Endothelial cell of coronary artery (primary cell): Measurements from ENCODE around the gene SPEM1. TPM values are rescaled to one million over a fixed set of nuclear protein-coding genes. Genes with fewer than 3 reads are reported as not detected.

Experiments
- total RNA-seq: library from RNA; depleted of rRNA; stranded (reverse); fragments of >200 nt; gene quantifications from 2 replicates; pipeline ENCODE4 v1.2.3, GENCODE V29; 2014

The SPEM1 gene
- total RNA-seq: not detected in 2 replicates

GRCh38 chr17:7419819-7420610 is at the start of gene SPEM1:
SPEM1 (plus strand) TSS chr17:7420324; CDS start chr17:7420385, 61 bp downstream.

GRCh38 chr17:7380855-7381683 is 39.1 kb upstream of the SPEM1 start, which contains the start of gene TNK1:
TNK1 (plus strand) TSS chr17:7381089; CDS start chr17:7382927, 1,838 bp downstream.

GRCh38 chr17:7394452-7395191 is 25.5 kb upstream of the SPEM1 start, which contains the start of gene PLSCR3:
PLSCR3 (minus strand) TSS chr17:7394525; CDS start chr17:7394110, 415 bp downstream.

GRCh38 chr17:7403977-7404736 is 16.0 kb upstream of the SPEM1 start, which contains the start of gene TMEM256:
TMEM256 (minus strand) TSS chr17:7404097; CDS start chr17:7404084, 13 bp downstream.

GRCh38 chr17:7407485-7408251 is 12.5 kb upstream of the SPEM1 start, which contains the start of gene NLGN2:
NLGN2 (plus strand) TSS chr17:7407845; CDS start chr17:7408256, 411 bp downstream.

DNA sequence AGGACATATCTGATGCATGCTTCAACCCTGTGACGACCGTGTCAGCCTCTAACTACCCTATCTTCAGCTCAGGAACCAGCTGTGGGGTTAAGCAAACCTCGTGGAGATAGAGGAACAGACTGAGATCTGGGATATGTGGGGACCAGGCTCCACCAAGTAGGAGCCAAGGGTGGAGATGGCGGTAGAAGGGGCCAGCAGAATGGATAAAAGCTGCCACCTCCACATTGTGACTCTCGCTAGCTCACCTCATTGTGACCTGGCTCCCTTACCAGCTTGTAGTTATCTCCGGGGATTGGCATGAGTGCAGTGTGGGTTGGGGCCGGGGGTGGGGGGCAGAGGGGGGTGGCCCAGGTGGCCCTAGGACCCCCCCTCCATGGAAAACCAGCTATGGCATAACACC is 5.2 kb downstream of the SPEM1 start, which contains the start of gene SPEM2:
TSS of gene SPEM2 (plus strand) at position 301 of the 400 bp plus-strand sequence. CDS start at position 374, 73 bp downstream.

GRCh38 chr17:7428557-7428956 is 8.4 kb downstream of the SPEM1 start, which contains the start of gene SPEM3:
SPEM3 (plus strand) TSS chr17:7428857; CDS start chr17:7428903, 46 bp downstream.

DNA sequence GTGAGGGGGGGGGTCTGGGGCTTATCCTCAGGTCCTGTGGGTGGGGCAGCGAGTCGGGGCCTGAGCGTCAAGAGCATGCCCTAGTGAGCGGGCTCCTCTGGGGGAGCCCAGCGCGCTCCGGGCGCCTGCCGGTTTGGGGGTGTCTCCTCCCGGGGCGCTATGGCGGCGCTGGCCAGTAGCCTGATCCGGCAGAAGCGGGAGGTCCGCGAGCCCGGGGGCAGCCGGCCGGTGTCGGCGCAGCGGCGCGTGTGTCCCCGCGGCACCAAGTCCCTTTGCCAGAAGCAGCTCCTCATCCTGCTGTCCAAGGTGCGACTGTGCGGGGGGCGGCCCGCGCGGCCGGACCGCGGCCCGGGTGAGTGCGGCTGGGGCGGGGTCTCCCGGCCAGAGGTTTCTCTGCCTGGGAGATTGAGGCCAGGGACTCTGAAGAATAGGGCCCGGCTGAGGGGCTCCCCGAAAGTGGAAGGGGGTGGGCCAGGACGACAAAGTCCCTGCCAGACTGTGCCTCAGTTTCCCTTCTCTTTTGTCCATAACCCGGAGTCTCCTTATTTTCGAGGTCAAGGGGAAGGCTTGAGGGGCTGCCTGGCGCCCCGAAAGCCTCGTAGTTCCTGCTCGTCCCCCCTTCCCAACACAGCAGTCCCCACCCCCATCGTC is 19.5 kb downstream of the SPEM1 start, which contains the start of gene FGF11:
TSS of gene FGF11 (plus strand) at position 51 of the 651 bp plus-strand sequence. CDS start at position 160, 109 bp downstream.

DNA sequence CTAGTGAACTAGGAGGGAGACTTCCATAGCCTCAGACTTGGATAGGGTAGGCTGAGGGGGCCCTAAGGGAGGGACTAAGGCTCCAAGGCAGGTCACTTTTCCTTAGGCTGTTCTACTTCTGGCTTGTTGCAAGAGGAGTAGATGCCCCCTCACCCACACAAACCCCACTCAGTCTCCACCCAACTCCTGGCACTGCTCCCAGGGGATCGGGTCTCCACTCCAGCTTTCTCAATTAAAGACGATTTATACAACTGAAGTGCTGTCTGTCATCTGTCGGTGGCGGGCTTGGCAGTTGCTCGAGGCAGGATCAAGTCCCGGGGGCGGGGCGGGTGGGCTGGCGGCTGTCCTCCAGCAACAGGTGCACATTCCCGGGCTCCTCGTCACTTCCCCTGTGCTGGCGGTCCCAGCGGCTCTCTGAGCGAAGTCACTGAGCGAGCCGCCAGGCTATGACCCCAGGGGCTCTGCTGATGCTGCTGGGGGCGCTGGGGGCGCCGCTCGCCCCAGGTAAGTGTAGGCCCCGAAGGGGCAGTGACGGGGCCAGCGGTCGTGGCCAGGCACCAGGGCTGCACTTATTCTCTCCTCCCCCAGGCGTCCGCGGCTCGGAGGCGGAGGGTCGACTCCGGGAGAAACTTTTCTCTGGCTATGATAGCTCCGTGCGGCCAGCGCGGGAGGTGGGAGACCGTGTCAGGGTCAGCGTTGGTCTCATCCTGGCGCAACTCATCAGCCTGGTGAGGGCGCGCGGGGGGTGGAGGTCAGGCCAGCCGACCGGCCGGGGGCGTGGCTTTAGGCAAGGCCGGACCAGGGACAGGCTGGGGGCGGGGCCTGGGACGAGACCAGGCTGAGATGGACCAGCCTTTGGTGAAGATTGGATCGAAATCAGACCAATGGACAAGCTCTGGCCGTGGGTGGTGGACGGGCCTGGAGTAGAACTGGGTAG is 24.8 kb downstream of the SPEM1 start, which contains the start of gene CHRNB1:
TSS of gene CHRNB1 (plus strand) at position 380 of the 937 bp plus-strand sequence. CDS start at position 447, 67 bp downstream.

Other genes starting within 250 kb of the SPEM1 start
- 9.2 TPM in 2 replicates for gene ASGR1, start 241.0 kb upstream of the SPEM1 start, total RNA-seq
- gene DLG4, start 200.5 kb upstream of the SPEM1 start, total RNA-seq: 10.3 and 23.2 TPM in 2 replicates
- gene ACADVL, start 200.4 kb upstream of the SPEM1 start, total RNA-seq: 192 and 322 TPM in 2 replicates
- gene DVL2, start 185.8 kb upstream of the SPEM1 start, total RNA-seq: 37.3 and 41.1 TPM in 2 replicates
- 37.7 and 45.1 TPM in 2 replicates for gene PHF23, start 180.9 kb upstream of the SPEM1 start, total RNA-seq
- gene GABARAP, start 177.9 kb upstream of the SPEM1 start, total RNA-seq: 92.4 and 120 TPM in 2 replicates
- 19.3 and 39.2 TPM in 2 replicates for gene CTDNEP1, start 168.6 kb upstream of the SPEM1 start, total RNA-seq
- 30.2 and 31.5 TPM in 2 replicates for gene ELP5, start 168.1 kb upstream of the SPEM1 start, total RNA-seq
- 13.4 and 15.9 TPM in 2 replicates for gene CLDN7, start 157.8 kb upstream of the SPEM1 start, total RNA-seq
- under 0.01 TPM in 2 replicates for gene SLC2A4, start 138.6 kb upstream of the SPEM1 start, total RNA-seq
- gene YBX2, start 125.7 kb upstream of the SPEM1 start, total RNA-seq: not detected in 2 replicates
- gene EIF5A, start 112.7 kb upstream of the SPEM1 start, total RNA-seq: 734 and 935 TPM in 2 replicates
- gene GPS2, start 105.0 kb upstream of the SPEM1 start, total RNA-seq: 26.1 and 27.3 TPM in 2 replicates
- gene NEURL4, start 91.0 kb upstream of the SPEM1 start, total RNA-seq: 16.6 and 24.9 TPM in 2 replicates
- 0.45 and 0.66 TPM in 2 replicates for gene ACAP1, start 83.8 kb upstream of the SPEM1 start, total RNA-seq
- 2.2 and 3.6 TPM in 2 replicates for gene KCTD11, start 68.2 kb upstream of the SPEM1 start, total RNA-seq
- gene TMEM95, start 65.2 kb upstream of the SPEM1 start, total RNA-seq: not detected in 2 replicates
- under 0.01 and 0.28 TPM in 2 replicates for gene TNK1, start 39.2 kb upstream of the SPEM1 start, total RNA-seq
- gene PLSCR3, start 25.8 kb upstream of the SPEM1 start, total RNA-seq: 16.8 and 23.6 TPM in 2 replicates
- gene TMEM256, start 16.2 kb upstream of the SPEM1 start, total RNA-seq: 86.7 and 102 TPM in 2 replicates
- gene NLGN2, start 12.5 kb upstream of the SPEM1 start, total RNA-seq: 2.9 and 5.1 TPM in 2 replicates
- gene SPEM2, start 5.3 kb downstream of the SPEM1 start, total RNA-seq: not detected in 2 replicates
- not detected in 2 replicates for gene SPEM3, start 8.5 kb downstream of the SPEM1 start, total RNA-seq
- 5.2 and 6.0 TPM in 2 replicates for gene TMEM102, start 15.1 kb downstream of the SPEM1 start, total RNA-seq
- gene FGF11, start 19.2 kb downstream of the SPEM1 start, total RNA-seq: 0.09 and 0.94 TPM in 2 replicates
- gene CHRNB1, start 24.7 kb downstream of the SPEM1 start, total RNA-seq: 4.4 and 6.6 TPM in 2 replicates
- gene ZBTB4, start 59.3 kb downstream of the SPEM1 start, total RNA-seq: 8.2 and 13.7 TPM in 2 replicates
- gene SLC35G6, start 61.1 kb downstream of the SPEM1 start, total RNA-seq: not detected in 2 replicates
- 79.3 and 81.6 TPM in 2 replicates for gene POLR2A, start 64.0 kb downstream of the SPEM1 start, total RNA-seq
- 6.1 and 10.5 TPM in 2 replicates for gene TNFSF12, start 128.7 kb downstream of the SPEM1 start, total RNA-seq
- 0.66 and 0.90 TPM in 2 replicates for gene TNFSF13, start 138.4 kb downstream of the SPEM1 start, total RNA-seq
- gene SENP3, start 141.6 kb downstream of the SPEM1 start, total RNA-seq: 86.7 and 95.7 TPM in 2 replicates
- 1.6 and 2.8 TPM in 2 replicates for gene CD68, start 159.3 kb downstream of the SPEM1 start, total RNA-seq
- 56.6 and 73.6 TPM in 2 replicates for gene MPDU1, start 163.5 kb downstream of the SPEM1 start, total RNA-seq
- 0.09 and 0.28 TPM in 2 replicates for gene SOX15, start 169.8 kb downstream of the SPEM1 start, total RNA-seq
- 33.2 and 38.3 TPM in 2 replicates for gene FXR2, start 194.6 kb downstream of the SPEM1 start, total RNA-seq
- 18.9 and 24.0 TPM in 2 replicates for gene SAT2, start 207.5 kb downstream of the SPEM1 start, total RNA-seq
- 0.18 and 0.19 TPM in 2 replicates for gene SHBG, start 209.8 kb downstream of the SPEM1 start, total RNA-seq
- not detected in 2 replicates for gene ATP1B2, start 230.6 kb downstream of the SPEM1 start, total RNA-seq